Mesodermal cell (in vitro differentiated cells): ENCODE results near the gene SMAP2.

Experiments used
- H3K27ac ChIP-seq: 2 replicates; pipeline ENCODE4 v1.7.0; 2013; ENCODE audit warnings: mild to moderate bottlenecking, low read depth, low read length, moderate library complexity; ENCODE audit not compliant: severe bottlenecking
- H3K36me3 ChIP-seq: 2 replicates; pipeline ENCODE4 v1.7.1; 2013; ENCODE audit warnings: mild to moderate bottlenecking, low read length, moderate library complexity; ENCODE audit not compliant: control insufficient read depth, insufficient read depth
- H3K4me1 ChIP-seq: one replicate; pipeline ENCODE4 v1.7.1; 2013; ENCODE audit warnings: mild to moderate bottlenecking, low read length; ENCODE audit not compliant: insufficient read depth, control insufficient read depth, poor library complexity, severe bottlenecking
- H3K4me3 ChIP-seq: 2 replicates; pipeline ENCODE4 v1.7.0; 2013; ENCODE audit warnings: low read length, control low read depth, mild to moderate bottlenecking; ENCODE audit not compliant: insufficient read depth, poor library complexity, severe bottlenecking; ENCODE audit errors: extremely low read depth
- H3K9me3 ChIP-seq: 2 replicates; pipeline ENCODE4 v1.7.1; 2013; ENCODE audit warnings: mild to moderate bottlenecking, low read length, moderate library complexity; ENCODE audit not compliant: control insufficient read depth
- WGBS, 2 experiments: methylation state at CpG; one replicate each; pipeline ENCODE4 v1.1.5; 2013; ENCODE audit warnings: missing lambda C conversion rate in 2 of 2; ENCODE audit not compliant: insufficient coverage in 2 of 2; 5-methylcytosine and 5-hydroxymethylcytosine counted together

Gene SMAP2

GRCh38 chr1:40371707-40372258 is 1.7 kb upstream of the SMAP2 start:
- Histone ChIP-seq H3K9me3 (no peaks in the 10 kb centered on the region), H3K4me3 (no peak overlapping the region), H3K27ac (no peak overlapping the region), H3K4me1 (no peaks in the 10 kb centered on the region), H3K36me3 (no peaks in the 10 kb centered on the region)
- 78 to 83% methylated on average over 2 to 4 of the region's 4 CpGs for WGBS, 2 experiments

DNA sequence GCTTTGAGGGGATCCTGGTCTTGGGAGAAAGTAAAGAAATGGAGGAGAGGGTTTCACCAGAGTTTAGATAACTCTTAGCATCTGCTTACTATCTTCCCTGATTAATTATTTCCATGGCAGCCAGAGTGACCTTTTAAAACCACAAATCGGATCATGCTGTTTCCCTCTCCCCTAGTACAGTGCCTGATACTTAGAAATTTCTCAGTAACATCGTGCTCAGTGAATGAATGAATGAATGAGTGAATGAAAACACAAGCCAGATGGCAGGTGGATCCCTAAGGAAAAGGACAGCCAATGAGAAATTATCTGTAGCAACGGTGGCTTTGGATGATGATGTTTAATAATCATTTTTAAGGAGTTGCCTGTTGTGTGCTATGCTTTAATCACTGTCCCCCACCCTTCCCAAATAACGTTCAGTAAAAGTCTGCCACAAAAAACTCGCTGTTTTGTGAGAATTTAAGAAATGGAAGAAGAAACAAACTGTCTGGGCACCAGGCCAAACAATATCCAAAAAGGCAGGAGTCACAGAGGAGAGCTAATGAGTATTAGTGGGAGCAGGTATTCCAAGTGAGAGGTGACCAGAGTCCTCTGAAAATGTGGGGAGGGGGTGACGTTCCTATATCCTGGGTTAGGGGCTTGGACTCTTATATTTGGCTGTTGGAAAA is 737 bp upstream of the SMAP2 start:
- no peaks in the 10 kb centered on the region for H3K9me3 ChIP-seq
- H3K4me1 ChIP-seq: no peaks in the 10 kb centered on the region
- H3K27ac ChIP-seq: no peak overlapping the region
- H3K36me3 ChIP-seq: no peaks in the 10 kb centered on the region
- no peak overlapping the region for H3K4me3 ChIP-seq
- WGBS, 2 experiments: 53 to 81% methylated on average over 2 to 3 of the region's 6 CpGs

DNA sequence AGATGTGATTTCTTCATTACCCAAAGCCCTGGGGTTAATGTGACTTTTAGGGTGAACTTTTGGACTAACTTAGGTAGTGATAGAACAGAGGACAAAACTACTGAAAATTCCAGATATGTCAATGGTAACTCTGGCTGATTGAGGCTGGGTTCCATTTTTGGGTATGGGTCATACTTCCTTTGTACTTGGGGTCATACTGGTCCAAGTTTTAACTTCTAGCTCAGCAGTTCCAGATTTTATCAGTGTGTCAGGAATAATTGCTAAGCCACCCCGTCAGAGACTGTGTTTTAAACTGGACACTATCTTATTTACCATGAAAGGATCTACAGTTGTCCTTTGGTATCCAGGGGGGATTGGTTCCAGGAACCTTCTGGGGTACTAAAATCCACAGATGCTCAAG is 4.0 kb downstream of the SMAP2 start:
- H3K27ac ChIP-seq: no peak overlapping the region
- 83% methylated on average over 1 of the region's 1 CpG; no CpG with 5 or more reads in 1 of the 2 experiments for WGBS, 2 experiments
- no peaks in the 10 kb centered on the region for H3K4me1 ChIP-seq

DNA sequence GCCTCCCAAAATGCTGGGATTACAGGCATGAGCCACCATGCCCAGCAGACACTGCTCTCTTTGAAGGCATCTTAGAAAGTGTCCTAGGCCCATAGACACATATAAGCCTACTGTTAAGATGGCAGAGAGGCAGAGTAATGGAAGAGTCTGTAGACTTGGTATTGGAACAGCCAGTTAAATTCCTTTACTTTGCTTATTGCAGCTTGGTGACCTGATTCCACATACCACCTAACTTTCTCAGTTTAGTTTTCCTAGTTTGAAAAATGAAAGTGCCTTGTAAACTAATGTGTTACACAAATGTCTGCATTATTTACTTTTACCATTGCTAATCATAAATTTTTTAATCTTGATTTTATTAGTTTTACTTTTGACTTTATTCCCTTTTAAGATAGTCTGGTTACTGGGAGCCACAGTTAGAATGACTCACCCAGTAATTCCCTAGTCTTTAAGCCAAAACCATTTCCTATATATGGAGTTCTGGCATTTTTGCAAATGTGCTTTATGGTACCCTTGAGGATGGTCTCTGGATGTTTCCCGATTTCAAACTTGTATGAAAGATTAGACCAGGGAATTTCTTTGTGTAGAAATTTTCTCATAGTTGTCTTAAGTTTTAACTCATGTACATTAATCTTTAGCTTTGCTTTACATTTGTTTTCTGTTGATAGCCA is 6.4 kb downstream of the SMAP2 start:
- Histone ChIP-seq H3K27ac (no peak overlapping the region), H3K4me1 (peaks cover 5% of the 10 kb centered on the region), H3K36me3 (no peaks in the 10 kb centered on the region), H3K9me3 (no peaks in the 10 kb centered on the region), H3K4me3 (no peak overlapping the region)
- no CpG with 5 or more reads among the region's 1 CpG for WGBS, 2 experiments

More for the DNA sequence above, 4.0 kb downstream of the SMAP2 start:
- no peaks in the 10 kb centered on the region for H3K36me3 ChIP-seq
- no peaks in the 10 kb centered on the region for H3K9me3 ChIP-seq
- no peak overlapping the region for H3K4me3 ChIP-seq

DNA sequence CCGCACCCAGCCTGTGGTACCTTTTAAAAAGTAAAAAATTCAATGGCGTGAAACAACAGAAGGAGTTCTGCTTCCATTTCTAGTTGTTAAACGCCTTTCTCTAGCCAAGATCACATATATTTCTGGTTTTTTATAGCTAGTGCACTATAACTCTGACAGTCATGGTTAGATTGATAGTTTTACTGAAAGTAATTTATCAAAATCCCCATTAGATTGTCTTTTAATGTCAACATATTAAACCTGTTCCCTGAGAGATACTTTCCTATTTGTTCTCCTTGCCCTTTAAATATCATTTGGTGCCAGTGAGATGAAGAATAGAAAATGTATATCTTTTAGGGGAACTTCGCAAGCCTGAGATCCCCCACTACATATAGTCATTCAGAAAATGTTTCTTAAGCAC is 7.3 kb downstream of the SMAP2 start:
- Histone ChIP-seq H3K36me3 (no peaks in the 10 kb centered on the region), H3K4me1 (peaks cover 5% of the 10 kb centered on the region), H3K9me3 (no peaks in the 10 kb centered on the region), H3K27ac (no peak overlapping the region), H3K4me3 (no peak overlapping the region)
- 76 to 100% methylated on average over 2 of the region's 4 CpGs for WGBS, 2 experiments

DNA sequence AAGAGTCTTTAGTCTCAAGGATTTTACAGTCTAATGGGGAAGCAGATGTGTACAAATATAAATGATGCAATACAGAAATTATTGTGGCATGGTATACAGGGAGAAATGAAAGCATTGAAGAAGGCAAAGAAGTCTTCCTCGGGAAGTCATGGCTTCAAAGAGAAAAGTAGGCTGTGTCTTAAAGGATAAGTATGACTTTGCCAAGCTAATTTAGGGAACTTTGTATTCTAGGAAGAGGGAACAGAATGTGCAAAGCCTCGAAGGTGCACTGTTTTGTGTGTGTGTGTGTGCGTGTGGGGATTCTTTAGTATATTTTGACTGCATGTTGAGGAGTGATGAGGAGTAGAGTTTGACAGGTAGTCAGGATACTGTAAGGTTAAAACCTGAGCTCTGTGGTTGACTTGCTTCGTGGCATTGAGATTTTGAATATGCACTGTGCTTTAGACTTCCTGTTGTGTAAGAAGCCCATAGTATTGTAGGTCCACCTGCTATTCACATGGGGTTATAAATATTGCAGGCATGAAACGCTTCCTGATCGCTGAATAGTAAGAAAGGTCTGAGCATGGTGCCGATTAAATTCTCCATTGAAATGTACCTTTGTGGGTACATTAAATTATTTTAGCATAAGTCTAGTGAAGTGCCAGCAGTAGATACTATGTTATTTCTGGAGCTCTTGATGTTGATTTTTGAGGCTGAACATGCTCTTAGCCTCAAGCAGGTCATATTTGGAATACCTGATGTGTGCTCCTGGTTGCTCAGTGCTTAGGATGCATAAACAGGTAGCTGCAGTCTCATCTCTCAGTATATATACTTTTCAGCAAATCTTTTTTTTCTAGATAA is 8.0 kb downstream of the SMAP2 start:
- 85 to 90% methylated on average over 4 to 7 of the region's 7 CpGs for WGBS, 2 experiments
- H3K27ac ChIP-seq: no peak overlapping the region
- no peaks in the 10 kb centered on the region for H3K36me3 ChIP-seq
- no peaks in the 10 kb centered on the region for H3K9me3 ChIP-seq
- H3K4me1 ChIP-seq: peaks cover 5% of the 10 kb centered on the region
- H3K4me3 ChIP-seq: no peak overlapping the region

DNA sequence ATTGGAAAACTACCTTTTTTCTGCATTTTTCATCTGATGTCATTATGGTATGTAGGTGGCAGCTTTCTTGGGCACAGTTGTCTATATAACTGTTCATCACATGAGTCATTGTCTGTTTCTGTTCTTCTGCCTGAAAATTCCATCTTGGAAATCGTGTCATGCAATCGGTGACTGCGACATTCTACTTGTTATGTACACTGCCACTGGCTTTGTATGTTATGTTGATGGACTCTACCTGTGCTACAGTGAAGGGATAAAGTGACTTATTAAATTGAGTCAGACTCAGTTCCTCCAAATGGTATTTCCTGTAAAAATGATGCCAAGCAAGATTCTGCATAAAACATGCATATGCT is 8.6 kb downstream of the SMAP2 start:
- no peak overlapping the region for H3K4me3 ChIP-seq
- peaks cover 5% of the 10 kb centered on the region for H3K4me1 ChIP-seq
- H3K27ac ChIP-seq: no peak overlapping the region
- H3K9me3 ChIP-seq: no peaks in the 10 kb centered on the region
- H3K36me3 ChIP-seq: no peaks in the 10 kb centered on the region
- 100% methylated on average over 1 to 3 of the region's 3 CpGs for WGBS, 2 experiments

GRCh38 chr1:40382601-40383000 is 9.1 kb downstream of the SMAP2 start:
- H3K27ac ChIP-seq: no peak overlapping the region

DNA sequence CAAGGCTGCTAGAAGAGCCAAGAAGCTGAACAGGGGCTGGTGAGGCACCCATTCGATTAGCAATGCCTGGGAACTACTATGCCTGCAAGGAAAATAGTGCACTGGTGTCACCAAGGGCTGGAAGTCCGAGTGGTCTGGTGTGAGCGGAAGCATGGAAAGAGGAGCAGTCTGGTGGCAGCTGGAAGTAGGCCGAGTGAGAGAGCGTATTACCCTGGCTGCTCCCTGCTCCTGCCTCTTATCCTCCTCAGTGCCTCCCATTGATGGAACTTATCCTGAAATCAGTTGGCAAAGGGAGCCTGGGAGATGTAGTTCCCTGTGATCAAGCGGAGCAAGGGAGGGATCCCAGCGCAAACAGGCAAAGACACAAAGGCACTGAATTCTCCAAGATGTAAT is 9.6 kb downstream of the SMAP2 start:
- Histone ChIP-seq H3K4me1 (peaks cover 5% of the 10 kb centered on the region), H3K4me3 (no peak overlapping the region), H3K27ac (no peak overlapping the region), H3K9me3 (no peaks in the 10 kb centered on the region), H3K36me3 (no peaks in the 10 kb centered on the region)
- 72 to 84% methylated on average over 5 to 6 of the region's 7 CpGs for WGBS, 2 experiments

More at GRCh38 chr1:40382601-40383000, 9.1 kb downstream of the SMAP2 start:
- H3K4me3 ChIP-seq: no peak overlapping the region
- peaks cover 5% of the 10 kb centered on the region for H3K4me1 ChIP-seq
- H3K36me3 ChIP-seq: no peaks in the 10 kb centered on the region
- H3K9me3 ChIP-seq: no peaks in the 10 kb centered on the region

- WGBS, 2 experiments: 81 to 92% methylated on average over 2 of the region's 9 CpGs
- Histone ChIP-seq H3K4me3 (no peak overlapping the region), H3K27ac (no peak overlapping the region), H3K4me1 (peaks cover 5% of the 10 kb centered on the region), H3K9me3 (no peaks in the 10 kb centered on the region), H3K36me3 (no peaks in the 10 kb centered on the region)
Observed at GRCh38 chr1:40383488-40384412, 10.2 kb downstream of the SMAP2 start.
